ENCODE measurements around the gene NAA15.
A peak's percentile ranks its signal among the peaks of the same experiment; 100 is the strongest.
"Not testable (repeated sequence)": the region's sequence is repeated elsewhere in the genome, so short reads cannot be mapped to it uniquely, and the experiment has no call there.

Gene NAA15

GRCh38 chr4:139403462-139403861 is 102.2 kb downstream of the NAA15 start:
- DNase-seq (ENCODE audit: low spot score) = no peak
- in situ Hi-C loops (cut with MboI; ENCODE audit: low sequenced_read_pairs, unreplicated experiment) = no loop called here

GRCh38 chr4:139410312-139410711 is 109.0 kb downstream of the NAA15 start:
- in situ Hi-C loops (cut with MboI; ENCODE audit: low sequenced_read_pairs, unreplicated experiment) = no loop called here
- no peak for DNase-seq (ENCODE audit: low spot score)
- TF ChIP-seq CTCF (IDR thresholded peaks at IDR 0.05; ENCODE audit: borderline replicate concordance, control extremely low read depth, extremely low read depth, insufficient read depth, missing control alignments) = no peak

More at GRCh38 chr4:139403462-139403861, 102.2 kb downstream of the NAA15 start:
- no peak for TF ChIP-seq CTCF (IDR thresholded peaks at IDR 0.05; ENCODE audit: borderline replicate concordance, control extremely low read depth, extremely low read depth, insufficient read depth, missing control alignments)

- DNase-seq (ENCODE audit: low spot score); in situ Hi-C loops (cut with MboI; ENCODE audit: low sequenced_read_pairs, unreplicated experiment): not testable (repeated sequence)
These were observed 113.4 kb downstream of the NAA15 start for GRCh38 chr4:139414671-139415210.

GRCh38 chr4:139416073-139416673 is 114.9 kb downstream of the NAA15 start:
- peak; percentile 34 for TF ChIP-seq CTCF (IDR thresholded peaks at IDR 0.05; ENCODE audit: borderline replicate concordance, control extremely low read depth, extremely low read depth, insufficient read depth, missing control alignments)
- peak; percentile 32 for DNase-seq (ENCODE audit: low spot score)
- in situ Hi-C loops (cut with MboI; ENCODE audit: low sequenced_read_pairs, unreplicated experiment) = no loop called here

GRCh38 chr4:139419388-139419914 is 118.1 kb downstream of the NAA15 start:
- DNase-seq (ENCODE audit: low spot score) = no peak
- in situ Hi-C loops (cut with MboI; ENCODE audit: low sequenced_read_pairs, unreplicated experiment) = no loop called here
- no peak for TF ChIP-seq CTCF (IDR thresholded peaks at IDR 0.05; ENCODE audit: borderline replicate concordance, control extremely low read depth, extremely low read depth, insufficient read depth, missing control alignments)

GRCh38 chr4:139420652-139421051 is 119.3 kb downstream of the NAA15 start:
- no peak for TF ChIP-seq CTCF (IDR thresholded peaks at IDR 0.05; ENCODE audit: borderline replicate concordance, control extremely low read depth, extremely low read depth, insufficient read depth, missing control alignments)
- DNase-seq (ENCODE audit: low spot score) = no peak
- in situ Hi-C loops (cut with MboI; ENCODE audit: low sequenced_read_pairs, unreplicated experiment) = no loop called here

- no peak for TF ChIP-seq CTCF (IDR thresholded peaks at IDR 0.05; ENCODE audit: borderline replicate concordance, control extremely low read depth, extremely low read depth, insufficient read depth, missing control alignments)
- in situ Hi-C loops (cut with MboI; ENCODE audit: low sequenced_read_pairs, unreplicated experiment) = no loop called here
- DNase-seq (ENCODE audit: low spot score) = no peak
These were observed 134.8 kb downstream of the NAA15 start for GRCh38 chr4:139436122-139436521.
